ENCODE measurements around the gene ELP4. TPM values are rescaled to one million over a fixed set of nuclear protein-coding genes. Genes with fewer than 3 reads are reported as not detected.

ELP4 gene
- polyA plus RNA-seq, 2 donors: 8.8 to 15.5 TPM

DNA sequence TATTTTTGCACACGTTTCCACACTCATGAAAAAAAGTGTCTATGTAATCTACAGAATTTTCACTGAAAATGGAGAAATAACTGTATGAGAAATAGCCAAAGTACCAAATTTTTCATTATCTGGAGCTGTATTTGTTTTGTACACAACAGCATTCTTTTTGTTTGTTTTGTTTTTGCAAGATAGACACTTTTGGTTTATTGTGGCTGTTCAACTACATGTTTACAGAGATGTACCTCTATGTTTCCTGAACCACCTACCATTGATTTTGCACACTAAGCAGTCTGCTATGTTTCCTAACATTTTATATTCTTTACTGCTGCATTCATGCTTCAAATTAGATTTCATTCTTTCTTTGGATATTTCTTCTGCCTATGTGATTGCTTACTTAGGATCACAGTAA is 116.3 kb downstream of the ELP4 start:
- no peaks in the 10 kb centered on the region for H3K36me3 ChIP-seq (ENCODE audit: control insufficient read depth in 2 of 2, insufficient read depth in 2 of 2, low read length in 1 of 2)
- no peaks in the 10 kb centered on the region for H3K4me1 ChIP-seq (ENCODE audit: control insufficient read depth in 2 of 2, insufficient read depth in 2 of 2, low read length in 1 of 2)
- no peak overlapping the region for H3K4me3 ChIP-seq (ENCODE audit: low read depth in 1 of 2, low read length in 2 of 2)
- H3K27me3 ChIP-seq (ENCODE audit: control insufficient read depth in 1 of 2, insufficient read depth in 2 of 2, low read length in 2 of 2): no peaks in the 10 kb centered on the region
- H3K9me3 ChIP-seq (ENCODE audit: control insufficient read depth in 2 of 2, insufficient read depth in 1 of 2, low read depth in 1 of 2, low read length in 1 of 2): no peaks in the 10 kb centered on the region
- WGBS, 2 donors: 91% methylated on average over 1 of the region's 1 CpG
- no peak overlapping the region for H3K27ac ChIP-seq (ENCODE audit: low read depth in 2 of 2, low read length in 1 of 2)

DNA sequence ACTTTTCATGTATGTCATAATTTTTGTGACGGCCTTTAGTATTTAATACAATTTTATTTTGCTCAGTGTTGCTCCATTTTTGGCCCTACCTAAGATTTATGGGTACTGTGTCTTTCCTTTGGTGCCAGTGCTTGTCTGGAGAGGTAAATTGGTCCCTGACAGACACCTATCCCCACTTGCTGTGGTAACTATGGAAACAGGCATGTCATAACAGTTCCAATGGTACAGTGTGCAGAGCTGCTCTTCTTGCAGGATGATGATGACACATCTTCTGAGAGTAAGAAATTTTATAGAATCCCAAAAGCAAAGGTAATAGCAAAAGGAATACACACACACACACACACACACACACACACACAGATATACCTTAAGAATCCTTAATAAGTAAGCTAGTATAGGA is 118.5 kb downstream of the ELP4 start:
- H3K27me3 ChIP-seq (ENCODE audit: control insufficient read depth in 1 of 2, insufficient read depth in 2 of 2, low read length in 2 of 2): no peaks in the 10 kb centered on the region
- 95 to 98% methylated on average over 1 of the region's 1 CpG for WGBS, 2 donors
- H3K4me3 ChIP-seq (ENCODE audit: low read depth in 1 of 2, low read length in 2 of 2): no peak overlapping the region
- H3K27ac ChIP-seq (ENCODE audit: low read depth in 2 of 2, low read length in 1 of 2): no peak overlapping the region
- H3K9me3 ChIP-seq (ENCODE audit: control insufficient read depth in 2 of 2, insufficient read depth in 1 of 2, low read depth in 1 of 2, low read length in 1 of 2): no peaks in the 10 kb centered on the region
- H3K4me1 ChIP-seq (ENCODE audit: control insufficient read depth in 2 of 2, insufficient read depth in 2 of 2, low read length in 1 of 2): no peaks in the 10 kb centered on the region
- no peaks in the 10 kb centered on the region for H3K36me3 ChIP-seq (ENCODE audit: control insufficient read depth in 2 of 2, insufficient read depth in 2 of 2, low read length in 1 of 2)

DNA sequence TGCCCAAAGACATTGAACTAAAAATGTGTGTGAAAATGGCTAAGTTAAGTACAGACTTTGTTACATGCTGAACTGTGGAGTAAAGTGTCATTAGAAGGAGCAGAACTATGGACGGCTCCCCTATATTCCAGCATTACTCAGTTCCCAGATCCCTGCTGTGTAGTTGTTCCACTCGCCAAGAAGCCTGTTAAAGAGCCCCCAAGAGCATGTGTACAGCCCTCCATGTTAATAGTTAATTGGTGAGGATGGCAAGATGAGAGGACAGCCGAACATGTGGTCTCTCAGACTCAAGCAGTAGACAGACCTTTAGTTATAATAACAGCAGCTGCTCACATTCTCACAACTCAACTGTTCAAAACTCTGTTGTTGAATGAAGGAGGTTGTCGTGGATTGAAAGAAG is 127.4 kb downstream of the ELP4 start:
- 85 to 88% methylated on average over 4 of the region's 4 CpGs for WGBS, 2 donors
- Histone ChIP-seq H3K27me3 (ENCODE audit: control insufficient read depth in 1 of 2, insufficient read depth in 2 of 2, low read length in 2 of 2) (no peaks in the 10 kb centered on the region), H3K36me3 (ENCODE audit: control insufficient read depth in 2 of 2, insufficient read depth in 2 of 2, low read length in 1 of 2) (no peaks in the 10 kb centered on the region), H3K4me1 (ENCODE audit: control insufficient read depth in 2 of 2, insufficient read depth in 2 of 2, low read length in 1 of 2) (no peaks in the 10 kb centered on the region), H3K9me3 (ENCODE audit: control insufficient read depth in 2 of 2, insufficient read depth in 1 of 2, low read depth in 1 of 2, low read length in 1 of 2) (no peaks in the 10 kb centered on the region), H3K27ac (ENCODE audit: low read depth in 2 of 2, low read length in 1 of 2) (no peak overlapping the region), H3K4me3 (ENCODE audit: low read depth in 1 of 2, low read length in 2 of 2) (no peak overlapping the region)

DNA sequence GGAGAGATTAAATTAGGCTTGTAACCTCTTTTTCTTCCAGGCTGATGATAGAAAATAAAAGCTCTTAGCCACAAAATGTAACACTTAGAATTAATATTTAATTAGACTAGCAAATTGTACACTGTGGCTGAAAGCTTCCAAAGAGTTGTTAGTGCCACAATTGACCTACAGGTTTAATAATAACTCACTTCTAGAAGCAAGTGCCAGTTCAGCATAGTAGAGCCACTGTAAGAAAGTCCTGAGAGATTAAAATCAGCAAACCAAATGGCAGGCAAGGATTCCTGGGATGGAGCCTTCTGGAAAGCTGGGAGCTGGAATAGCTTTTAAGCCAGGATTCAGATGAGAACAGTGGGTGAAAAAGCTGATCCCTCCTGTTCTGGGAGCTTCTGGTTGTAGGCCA is 131.0 kb downstream of the ELP4 start:
- Histone ChIP-seq H3K27me3 (ENCODE audit: control insufficient read depth in 1 of 2, insufficient read depth in 2 of 2, low read length in 2 of 2) (no peaks in the 10 kb centered on the region), H3K4me3 (ENCODE audit: low read depth in 1 of 2, low read length in 2 of 2) (no peak overlapping the region), H3K36me3 (ENCODE audit: control insufficient read depth in 2 of 2, insufficient read depth in 2 of 2, low read length in 1 of 2) (no peaks in the 10 kb centered on the region), H3K9me3 (ENCODE audit: control insufficient read depth in 2 of 2, insufficient read depth in 1 of 2, low read depth in 1 of 2, low read length in 1 of 2) (no peaks in the 10 kb centered on the region), H3K27ac (ENCODE audit: low read depth in 2 of 2, low read length in 1 of 2) (no peak overlapping the region), H3K4me1 (ENCODE audit: control insufficient read depth in 2 of 2, insufficient read depth in 2 of 2, low read length in 1 of 2) (no peaks in the 10 kb centered on the region)

DNA sequence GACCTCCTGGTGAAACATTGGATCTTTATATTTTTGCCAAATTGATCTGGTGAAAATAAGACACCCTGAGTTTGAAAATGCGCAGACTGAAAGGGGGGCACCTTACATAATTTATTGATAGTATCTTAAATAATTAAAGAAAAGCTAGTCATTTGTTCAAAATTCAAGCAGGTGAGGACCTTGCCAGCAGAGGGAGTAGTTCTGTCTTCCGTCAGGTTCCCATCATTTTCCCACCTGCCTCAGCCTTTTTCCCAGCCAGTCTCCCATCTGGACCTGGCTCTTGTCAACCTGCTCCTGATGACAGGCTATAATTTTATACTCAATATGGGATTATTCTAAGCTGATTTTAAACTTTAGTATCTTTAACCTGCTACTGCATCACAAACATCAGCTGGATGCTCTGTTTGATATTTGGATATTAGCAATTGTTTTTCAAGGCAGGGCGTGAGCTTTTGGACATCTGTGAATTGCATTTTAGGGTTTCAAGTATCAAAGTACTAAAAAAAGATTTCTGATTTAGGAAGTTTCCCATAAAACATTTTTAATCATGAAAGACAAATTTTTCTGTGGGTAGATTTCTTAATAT is 132.0 kb downstream of the ELP4 start:
- H3K27ac ChIP-seq (ENCODE audit: low read depth in 2 of 2, low read length in 1 of 2): no peak overlapping the region
- no peaks in the 10 kb centered on the region for H3K4me1 ChIP-seq (ENCODE audit: control insufficient read depth in 2 of 2, insufficient read depth in 2 of 2, low read length in 1 of 2)
- no peak overlapping the region for H3K4me3 ChIP-seq (ENCODE audit: low read depth in 1 of 2, low read length in 2 of 2)
- no peaks in the 10 kb centered on the region for H3K9me3 ChIP-seq (ENCODE audit: control insufficient read depth in 2 of 2, insufficient read depth in 1 of 2, low read depth in 1 of 2, low read length in 1 of 2)
- H3K36me3 ChIP-seq (ENCODE audit: control insufficient read depth in 2 of 2, insufficient read depth in 2 of 2, low read length in 1 of 2): no peaks in the 10 kb centered on the region
- H3K27me3 ChIP-seq (ENCODE audit: control insufficient read depth in 1 of 2, insufficient read depth in 2 of 2, low read length in 2 of 2): no peaks in the 10 kb centered on the region
- WGBS, 2 donors: 86 to 90% methylated on average over 3 of the region's 3 CpGs

DNA sequence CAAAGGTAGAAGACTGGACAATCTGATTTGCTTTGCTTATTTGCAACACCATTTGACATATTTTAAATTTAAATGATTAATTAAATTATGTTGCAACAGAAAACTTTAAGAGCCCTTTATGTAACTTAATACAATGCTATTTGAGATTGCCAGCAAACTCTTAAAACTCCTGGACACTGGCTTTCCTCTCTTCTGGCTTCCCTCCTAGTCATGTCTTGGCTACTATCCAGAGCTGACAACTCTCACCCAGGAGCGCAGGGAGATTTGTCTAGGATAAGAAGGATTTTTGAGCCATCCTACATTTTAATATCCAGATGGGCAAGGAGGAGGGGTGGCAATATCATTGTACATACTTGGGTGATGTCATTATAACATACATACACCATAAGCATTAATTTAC is 134.3 kb downstream of the ELP4 start:
- no peaks in the 10 kb centered on the region for H3K9me3 ChIP-seq (ENCODE audit: control insufficient read depth in 2 of 2, insufficient read depth in 1 of 2, low read depth in 1 of 2, low read length in 1 of 2)
- no peaks in the 10 kb centered on the region for H3K27me3 ChIP-seq (ENCODE audit: control insufficient read depth in 1 of 2, insufficient read depth in 2 of 2, low read length in 2 of 2)
- H3K36me3 ChIP-seq (ENCODE audit: control insufficient read depth in 2 of 2, insufficient read depth in 2 of 2, low read length in 1 of 2): no peaks in the 10 kb centered on the region
- H3K27ac ChIP-seq (ENCODE audit: low read depth in 2 of 2, low read length in 1 of 2): no peak overlapping the region
- no peak overlapping the region for H3K4me3 ChIP-seq (ENCODE audit: low read depth in 1 of 2, low read length in 2 of 2)
- no peaks in the 10 kb centered on the region for H3K4me1 ChIP-seq (ENCODE audit: control insufficient read depth in 2 of 2, insufficient read depth in 2 of 2, low read length in 1 of 2)
- 70 to 82% methylated on average over 1 of the region's 1 CpG for WGBS, 2 donors

DNA sequence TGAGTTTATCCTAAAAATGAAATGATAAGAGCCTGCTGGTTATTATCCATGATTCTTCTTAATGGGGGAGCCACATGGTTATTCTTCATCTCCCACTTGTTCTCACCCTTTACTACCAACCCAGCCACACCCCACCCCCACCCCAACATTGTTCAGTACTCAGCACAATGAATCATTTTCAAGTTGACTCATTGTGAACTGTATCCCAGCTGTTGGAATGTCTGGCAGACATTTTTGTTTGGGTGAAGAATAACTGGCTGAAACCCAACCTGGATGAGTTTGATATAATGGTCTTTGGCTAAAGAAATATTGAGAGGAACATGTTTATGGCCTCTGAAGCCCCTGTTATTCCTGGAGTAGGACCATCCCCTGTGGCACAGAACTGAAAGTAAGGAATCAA is 136.2 kb downstream of the ELP4 start:
- Histone ChIP-seq H3K4me3 (ENCODE audit: low read depth in 1 of 2, low read length in 2 of 2) (no peak overlapping the region), H3K27ac (ENCODE audit: low read depth in 2 of 2, low read length in 1 of 2) (no peak overlapping the region), H3K36me3 (ENCODE audit: control insufficient read depth in 2 of 2, insufficient read depth in 2 of 2, low read length in 1 of 2) (no peaks in the 10 kb centered on the region), H3K9me3 (ENCODE audit: control insufficient read depth in 2 of 2, insufficient read depth in 1 of 2, low read depth in 1 of 2, low read length in 1 of 2) (no peaks in the 10 kb centered on the region), H3K27me3 (ENCODE audit: control insufficient read depth in 1 of 2, insufficient read depth in 2 of 2, low read length in 2 of 2) (no peaks in the 10 kb centered on the region), H3K4me1 (ENCODE audit: control insufficient read depth in 2 of 2, insufficient read depth in 2 of 2, low read length in 1 of 2) (no peaks in the 10 kb centered on the region)

DNA sequence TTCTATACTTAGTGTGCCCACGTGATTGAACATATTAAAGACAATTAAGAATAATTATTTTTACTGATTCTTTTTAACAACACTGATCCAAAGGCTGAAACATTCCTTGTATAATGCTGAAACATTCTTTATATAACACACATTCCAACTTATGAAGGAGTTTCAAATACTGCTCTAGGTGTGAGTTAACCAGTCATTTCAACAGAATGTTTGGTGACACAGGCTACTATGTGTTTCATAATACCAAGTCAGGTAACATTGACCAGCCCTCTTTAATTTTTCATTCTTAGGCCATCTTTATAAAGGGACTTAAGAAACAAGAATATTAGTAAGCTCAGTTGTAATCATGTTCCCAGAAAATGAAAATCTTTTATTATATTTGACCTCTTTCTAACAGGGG is 136.6 kb downstream of the ELP4 start:
- WGBS, 2 donors: 63 to 68% methylated on average over 1 of the region's 1 CpG
- H3K36me3 ChIP-seq (ENCODE audit: control insufficient read depth in 2 of 2, insufficient read depth in 2 of 2, low read length in 1 of 2): no peaks in the 10 kb centered on the region
- H3K9me3 ChIP-seq (ENCODE audit: control insufficient read depth in 2 of 2, insufficient read depth in 1 of 2, low read depth in 1 of 2, low read length in 1 of 2): no peaks in the 10 kb centered on the region
- no peak overlapping the region for H3K4me3 ChIP-seq (ENCODE audit: low read depth in 1 of 2, low read length in 2 of 2)
- no peaks in the 10 kb centered on the region for H3K27me3 ChIP-seq (ENCODE audit: control insufficient read depth in 1 of 2, insufficient read depth in 2 of 2, low read length in 2 of 2)
- no peak overlapping the region for H3K27ac ChIP-seq (ENCODE audit: low read depth in 2 of 2, low read length in 1 of 2)
- no peaks in the 10 kb centered on the region for H3K4me1 ChIP-seq (ENCODE audit: control insufficient read depth in 2 of 2, insufficient read depth in 2 of 2, low read length in 1 of 2)

DNA sequence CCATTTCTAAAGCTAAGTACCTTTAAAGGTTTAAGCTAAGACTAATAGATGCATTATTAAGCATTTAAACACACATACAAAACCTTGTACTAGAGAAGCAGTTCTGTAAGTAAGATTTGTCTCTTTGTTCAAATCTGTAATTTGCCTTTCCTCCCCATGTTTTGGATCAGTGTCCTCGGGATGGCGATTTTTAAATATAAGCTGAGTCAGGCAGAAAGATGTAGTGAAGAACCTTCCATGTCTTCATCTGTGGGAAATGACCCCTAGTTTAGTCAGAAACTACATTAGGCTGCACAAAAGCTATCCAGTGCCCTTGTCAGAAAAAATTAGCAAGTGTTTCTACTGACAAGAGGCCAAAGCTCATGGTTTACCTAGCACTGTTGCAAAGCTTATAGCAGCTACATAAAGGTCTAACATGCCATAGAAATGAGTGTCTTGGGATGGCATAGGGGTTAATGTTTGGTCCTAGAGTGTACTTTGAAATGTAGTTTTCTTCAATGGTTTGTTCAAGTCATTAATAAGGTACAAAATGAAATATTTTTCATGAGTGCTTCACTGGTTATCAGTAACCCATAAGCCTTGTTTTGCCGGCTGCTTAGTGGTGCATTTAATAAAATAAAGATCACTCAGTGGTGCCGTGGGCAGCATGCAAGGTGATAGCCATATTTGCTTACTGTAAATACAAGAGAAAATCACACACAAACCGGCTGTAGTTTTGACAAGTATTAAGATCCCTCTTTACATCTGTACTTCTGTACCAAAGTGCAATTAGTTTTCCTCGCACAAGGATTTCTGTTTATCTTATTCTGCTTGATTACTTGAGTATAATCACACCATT is 139.8 kb downstream of the ELP4 start:
- H3K4me1 ChIP-seq (ENCODE audit: control insufficient read depth in 2 of 2, insufficient read depth in 2 of 2, low read length in 1 of 2): no peaks in the 10 kb centered on the region
- WGBS, 2 donors: 85 to 90% methylated on average over 6 of the region's 6 CpGs

DNA sequence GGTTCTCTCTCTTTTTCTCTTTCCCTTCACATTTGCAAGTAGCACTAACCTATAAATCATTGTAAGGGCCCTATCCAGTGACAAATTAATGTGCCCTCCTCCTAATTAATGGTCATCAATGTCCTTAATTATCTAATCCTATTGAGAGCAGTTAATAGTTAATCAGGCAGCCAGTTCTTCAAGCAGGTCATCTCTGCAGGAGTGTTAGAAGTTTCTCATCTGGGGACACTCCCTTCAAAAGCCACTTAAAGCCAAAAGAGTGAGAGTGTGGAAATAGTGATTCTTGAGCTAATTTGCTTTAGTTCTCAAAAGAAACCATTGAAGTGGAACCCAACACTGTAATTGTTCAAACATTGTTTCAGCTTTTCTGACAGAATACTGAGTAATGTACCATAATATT is 141.6 kb downstream of the ELP4 start:
- no peak overlapping the region for H3K27ac ChIP-seq (ENCODE audit: low read depth in 2 of 2, low read length in 1 of 2)
- no peak overlapping the region for H3K4me3 ChIP-seq (ENCODE audit: low read depth in 1 of 2, low read length in 2 of 2)
- H3K4me1 ChIP-seq (ENCODE audit: control insufficient read depth in 2 of 2, insufficient read depth in 2 of 2, low read length in 1 of 2): no peaks in the 10 kb centered on the region
- no peaks in the 10 kb centered on the region for H3K27me3 ChIP-seq (ENCODE audit: control insufficient read depth in 1 of 2, insufficient read depth in 2 of 2, low read length in 2 of 2)
- no peaks in the 10 kb centered on the region for H3K36me3 ChIP-seq (ENCODE audit: control insufficient read depth in 2 of 2, insufficient read depth in 2 of 2, low read length in 1 of 2)
- H3K9me3 ChIP-seq (ENCODE audit: control insufficient read depth in 2 of 2, insufficient read depth in 1 of 2, low read depth in 1 of 2, low read length in 1 of 2): no peaks in the 10 kb centered on the region

More for the DNA sequence above, 139.8 kb downstream of the ELP4 start:
- Histone ChIP-seq H3K27ac (ENCODE audit: low read depth in 2 of 2, low read length in 1 of 2) (no peak overlapping the region), H3K36me3 (ENCODE audit: control insufficient read depth in 2 of 2, insufficient read depth in 2 of 2, low read length in 1 of 2) (no peaks in the 10 kb centered on the region), H3K27me3 (ENCODE audit: control insufficient read depth in 1 of 2, insufficient read depth in 2 of 2, low read length in 2 of 2) (no peaks in the 10 kb centered on the region), H3K9me3 (ENCODE audit: control insufficient read depth in 2 of 2, insufficient read depth in 1 of 2, low read depth in 1 of 2, low read length in 1 of 2) (no peaks in the 10 kb centered on the region), H3K4me3 (ENCODE audit: low read depth in 1 of 2, low read length in 2 of 2) (no peak overlapping the region)

All from esophagus (tissue), 2 donors.